Measurements from ENCODE around the gene CFAP221.

CFAP221 gene

GRCh38 chr2:119696494-119697030, 152.3 kb downstream of the CFAP221 start:
- DNase-seq (ENCODE audit: low read depth in 2 of 3, low spot score in 2 of 3): no peak

- DNase-seq (ENCODE audit: low read depth in 2 of 3, low spot score in 2 of 3): no peak
Observed at GRCh38 chr2:119697290-119698020, 153.2 kb downstream of the CFAP221 start.

- no peak for DNase-seq (ENCODE audit: low read depth in 2 of 3, low spot score in 2 of 3)
Observed at GRCh38 chr2:119698246-119698645, 154.0 kb downstream of the CFAP221 start.

- no peak for DNase-seq (ENCODE audit: low read depth in 2 of 3, low spot score in 2 of 3)
Observed at GRCh38 chr2:119699016-119699606, 154.9 kb downstream of the CFAP221 start.

GRCh38 chr2:119700866-119701265, 156.6 kb downstream of the CFAP221 start:
- no peak for DNase-seq (ENCODE audit: low read depth in 2 of 3, low spot score in 2 of 3)

- no peak for DNase-seq (ENCODE audit: low read depth in 2 of 3, low spot score in 2 of 3)
Observed at GRCh38 chr2:119701352-119701751, 157.1 kb downstream of the CFAP221 start.

- no peak for DNase-seq (ENCODE audit: low read depth in 2 of 3, low spot score in 2 of 3)
Observed at GRCh38 chr2:119702203-119702917, 158.1 kb downstream of the CFAP221 start.

GRCh38 chr2:119702918-119703401, 158.7 kb downstream of the CFAP221 start:
- DNase-seq (ENCODE audit: low read depth in 2 of 3, low spot score in 2 of 3): peak; percentile 40 to 63 (median 49)

GRCh38 chr2:119703526-119703925, 159.3 kb downstream of the CFAP221 start:
- no peak for DNase-seq (ENCODE audit: low read depth in 2 of 3, low spot score in 2 of 3)

- DNase-seq (ENCODE audit: low read depth in 2 of 3, low spot score in 2 of 3): no peak
Observed at GRCh38 chr2:119704670-119705120, 160.4 kb downstream of the CFAP221 start.

- no peak for DNase-seq (ENCODE audit: low read depth in 2 of 3, low spot score in 2 of 3)
Observed at GRCh38 chr2:119706221-119706620, 162.0 kb downstream of the CFAP221 start.
